ENCODE measurements around the gene APOL4. TPM values are rescaled to one million over a fixed set of nuclear protein-coding genes. Genes with fewer than 3 reads are reported as not detected.

APOL4 gene
- total RNA-seq, 1 donor from 2014 or later, result 0.82 TPM

GRCh38 chr22:36196254-36197064, 5.2 kb downstream of the APOL4 start:
- Mint-ChIP-seq H3K9me3 (no peaks in the 10 kb centered on the region), H3K27me3 (ENCODE audit: insufficient read depth, low read depth) (peaks cover 20% of the 10 kb centered on the region), H3K4me3 (peak overlapping the region; percentile 78), H3K4me1 (peaks cover 64% of the 10 kb centered on the region), H3K36me3 (no peaks in the 10 kb centered on the region), H3K27ac (peak overlapping the region; percentile 95)
- peaks cover 21% of the 10 kb centered on the region for H3F3A ChIP-seq (ENCODE audit: low read depth)
- H3K36me3 ChIP-seq, result no peaks in the 10 kb centered on the region
- no peak for DNase-seq (ENCODE audit: low spot score)
- no peaks in the 10 kb centered on the region for H3K9me3 ChIP-seq (ENCODE audit: low read depth)
- H3K79me2 ChIP-seq (ENCODE audit: low read depth), result no peaks in the 10 kb centered on the region
- H3K4me2 ChIP-seq, result peak overlapping the region; percentile 64
- no peak overlapping the region for H3K27ac ChIP-seq
- no peaks in the 10 kb centered on the region for H4K20me1 ChIP-seq (ENCODE audit: low read depth)
- no peaks in the 10 kb centered on the region for H3K27me3 ChIP-seq
- H3K4me1 ChIP-seq, result peaks cover 38% of the 10 kb centered on the region
- no peak overlapping the region for H2AFZ ChIP-seq (replicated peaks)
- no peak overlapping the region for H3K9ac ChIP-seq
- no peak overlapping the region for H3K4me3 ChIP-seq
- TF ChIP-seq EZH2 (IDR thresholded peaks at IDR 0.05), result no peak
- TF ChIP-seq, protein P1, sequence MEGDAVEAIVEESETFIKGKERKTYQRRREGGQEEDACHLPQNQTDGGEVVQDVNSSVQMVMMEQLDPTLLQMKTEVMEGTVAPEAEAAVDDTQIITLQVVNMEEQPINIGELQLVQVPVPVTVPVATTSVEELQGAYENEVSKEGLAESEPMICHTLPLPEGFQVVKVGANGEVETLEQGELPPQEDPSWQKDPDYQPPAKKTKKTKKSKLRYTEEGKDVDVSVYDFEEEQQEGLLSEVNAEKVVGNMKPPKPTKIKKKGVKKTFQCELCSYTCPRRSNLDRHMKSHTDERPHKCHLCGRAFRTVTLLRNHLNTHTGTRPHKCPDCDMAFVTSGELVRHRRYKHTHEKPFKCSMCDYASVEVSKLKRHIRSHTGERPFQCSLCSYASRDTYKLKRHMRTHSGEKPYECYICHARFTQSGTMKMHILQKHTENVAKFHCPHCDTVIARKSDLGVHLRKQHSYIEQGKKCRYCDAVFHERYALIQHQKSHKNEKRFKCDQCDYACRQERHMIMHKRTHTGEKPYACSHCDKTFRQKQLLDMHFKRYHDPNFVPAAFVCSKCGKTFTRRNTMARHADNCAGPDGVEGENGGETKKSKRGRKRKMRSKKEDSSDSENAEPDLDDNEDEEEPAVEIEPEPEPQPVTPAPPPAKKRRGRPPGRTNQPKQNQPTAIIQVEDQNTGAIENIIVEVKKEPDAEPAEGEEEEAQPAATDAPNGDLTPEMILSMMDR (IDR thresholded peaks at IDR 0.05), result no peak
- TF ChIP-seq EZH2phosphoT487 (IDR thresholded peaks at IDR 0.05), result no peak

- H3K79me2 ChIP-seq (ENCODE audit: low read depth), result no peaks in the 10 kb centered on the region
- no peak overlapping the region for H3K4me2 ChIP-seq
- peaks cover 26% of the 10 kb centered on the region for H3K4me1 ChIP-seq
- no peaks in the 10 kb centered on the region for H3K36me3 ChIP-seq
- Mint-ChIP-seq H3K9me3 (no peaks in the 10 kb centered on the region), H3K27me3 (ENCODE audit: insufficient read depth, low read depth) (peaks cover 23% of the 10 kb centered on the region), H3K4me1 (peaks cover 54% of the 10 kb centered on the region), H3K4me3 (no peak overlapping the region), H3K27ac (peak overlapping the region; percentile 79), H3K36me3 (no peaks in the 10 kb centered on the region)
- peaks cover 21% of the 10 kb centered on the region for H3F3A ChIP-seq (ENCODE audit: low read depth)
- no peak overlapping the region for H2AFZ ChIP-seq (replicated peaks)
- peak; percentile 83 for DNase-seq (ENCODE audit: low spot score)
- H3K27ac ChIP-seq, result no peak overlapping the region
- H4K20me1 ChIP-seq (ENCODE audit: low read depth), result no peaks in the 10 kb centered on the region
- H3K9ac ChIP-seq, result no peak overlapping the region
- no peaks in the 10 kb centered on the region for H3K9me3 ChIP-seq (ENCODE audit: low read depth)
- TF ChIP-seq, protein P1 (IDR thresholded peaks at IDR 0.05), result peak; percentile 83
- no peak for TF ChIP-seq EZH2 (IDR thresholded peaks at IDR 0.05)
- no peaks in the 10 kb centered on the region for H3K27me3 ChIP-seq
- H3K4me3 ChIP-seq, result no peak overlapping the region
These were observed 6.6 kb downstream of the APOL4 start for GRCh38 chr22:36194971-36195370.

DNA sequence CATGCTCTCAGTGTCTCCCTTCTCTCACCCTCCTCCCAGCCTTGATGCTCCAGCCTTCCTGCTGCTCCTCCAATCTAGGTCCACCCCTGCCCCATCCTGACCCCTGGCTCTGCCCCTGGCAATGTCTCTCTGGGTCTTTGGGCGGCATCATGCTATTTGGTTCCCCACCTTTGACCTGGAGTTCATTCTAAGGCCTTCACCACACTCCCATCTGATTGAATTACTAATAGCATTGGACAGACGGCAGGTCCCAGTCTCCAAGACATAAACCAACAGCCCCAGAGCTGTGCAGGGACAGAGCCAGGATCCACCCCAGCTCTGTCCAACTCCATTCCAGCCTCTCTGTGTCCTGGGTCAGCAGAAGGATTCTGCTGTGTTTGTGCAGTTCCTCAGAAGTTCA, 7.2 kb downstream of the APOL4 start:
- H3K27ac ChIP-seq, result no peak overlapping the region
- Mint-ChIP-seq H3K4me1 (peaks cover 51% of the 10 kb centered on the region), H3K27ac (peak overlapping the region; percentile 79), H3K4me3 (no peak overlapping the region), H3K36me3 (no peaks in the 10 kb centered on the region), H3K9me3 (no peaks in the 10 kb centered on the region), H3K27me3 (ENCODE audit: insufficient read depth, low read depth) (peaks cover 23% of the 10 kb centered on the region)
- no peak overlapping the region for H3K4me2 ChIP-seq
- no peak overlapping the region for H2AFZ ChIP-seq (replicated peaks)
- no peak overlapping the region for H3K9ac ChIP-seq
- TF ChIP-seq EZH2phosphoT487 (IDR thresholded peaks at IDR 0.05) (no peak), EZH2 (IDR thresholded peaks at IDR 0.05) (no peak)
- TF ChIP-seq, protein P1 (IDR thresholded peaks at IDR 0.05), result no peak
- H3K27me3 ChIP-seq, result no peaks in the 10 kb centered on the region
- no peaks in the 10 kb centered on the region for H3K36me3 ChIP-seq
- no peak overlapping the region for H3K4me3 ChIP-seq
- H3K79me2 ChIP-seq (ENCODE audit: low read depth), result no peaks in the 10 kb centered on the region
- peaks cover 21% of the 10 kb centered on the region for H3F3A ChIP-seq (ENCODE audit: low read depth)
- no peaks in the 10 kb centered on the region for H4K20me1 ChIP-seq (ENCODE audit: low read depth)
- DNase-seq (ENCODE audit: low spot score), result no peak
- peaks cover 26% of the 10 kb centered on the region for H3K4me1 ChIP-seq
- no peaks in the 10 kb centered on the region for H3K9me3 ChIP-seq (ENCODE audit: low read depth)

Measured in neural progenitor cell (in vitro differentiated cells).